A549 (cell line): ENCODE results near the gene KCNB1. TPM values are rescaled to one million over a fixed set of nuclear protein-coding genes. Genes with fewer than 3 reads are reported as not detected.

ENCODE experiments used
- ATAC-seq, 2 experiments: fragments of 200-7000 bp in 1 of 2; fragments of >200 bp in 1 of 2; cut with Nextera tagmentation in 1 of 2; cut with Tn5 transposase in 1 of 2; 3 replicates each; pipeline versions ENCODE4 v1.8.0 to v1.9.1; 2018 to 2020; ENCODE audit warnings: mild to moderate bottlenecking in 1 of 2, moderate library complexity in 1 of 2
- CTCF ChIA-PET: fragments of 300-600 bp; sonication (Branson Sonifier 250); formaldehyde crosslinking; extraction: SDS; loops from one replicate; lab custom pipeline; 2021; ENCODE audit warnings: antibody characterized with exemption, inconsistent platforms; lab: Yijun Ruan, JAX
- POLR2A ChIA-PET: fragments of 350-600 bp; formaldehyde crosslinking; extraction: SDS; loops from one replicate; lab custom pipeline; 2021; ENCODE audit warnings: antibody characterized with exemption, inconsistent platforms; lab: Yijun Ruan, JAX
- DNase-seq, 2 experiments: peaks; one replicate each; pipeline versions ENCODE4 v3.0.0 to v3.0.0-alpha.2; 2011 to 2016; ENCODE audit warnings: low read depth in 1 of 2, low spot score in 1 of 2
- FAIRE-seq: peaks from 2 replicates; lab custom pipeline; 2011; peaks lifted over from hg19 to GRCh38; lab: Jason Lieb, UNC
- H3K27ac ChIP-seq, 2 experiments: fragments of >200 bp; sonication (Bioruptor Twin); formaldehyde crosslinking; 3 replicates each; pipeline ENCODE4 v1.5.1; 2016 to 2017
- H3K4me1 ChIP-seq: fragments of >200 bp; sonication (Bioruptor Twin); formaldehyde crosslinking; 3 replicates; pipeline ENCODE4 v1.6.1; 2016
- H3K4me2 ChIP-seq: fragments of >200 bp; sonication (Bioruptor Twin); formaldehyde crosslinking; 3 replicates; pipeline ENCODE4 v1.6.1; 2016
- H3K4me3 ChIP-seq: fragments of >200 bp; sonication (Bioruptor Twin); formaldehyde crosslinking; 3 replicates; pipeline ENCODE4 v1.5.1; 2016
- H3K9me3 ChIP-seq: fragments of >200 bp; sonication (Bioruptor Twin); formaldehyde crosslinking; 3 replicates; pipeline ENCODE4 v1.6.1; 2016
- CHD4 ChIP-seq: fragments of 200-600 bp; sonication (generic); IDR thresholded peaks from 2 replicates; pipeline ENCODE4 v1.6.1; 2016; ENCODE audit warnings: antibody characterized with exemption, mild to moderate bottlenecking, borderline replicate concordance
- EHMT2 ChIP-seq: fragments of 200-600 bp; sonication (generic); IDR thresholded peaks from 2 replicates; pipeline ENCODE4 v1.6.1; 2016; ENCODE audit warnings: antibody characterized with exemption, low read depth, mild to moderate bottlenecking, moderate library complexity
- ESRRA ChIP-seq: fragments of 150-350 bp; IDR thresholded peaks from 2 replicates; pipeline ENCODE4 v1.6.1; 2014; ENCODE audit warnings: mild to moderate bottlenecking, low read length, borderline replicate concordance
- FOSB ChIP-seq: fragments of 250-450 bp; sonication (Bioruptor Pico); IDR thresholded peaks from 2 replicates; pipeline ENCODE4 v1.5.0; 2020; ENCODE audit warnings: mild to moderate bottlenecking, moderate library complexity
- FOXS1 ChIP-seq: fragments of 250-450 bp; sonication (Bioruptor Pico); IDR thresholded peaks from 2 replicates; pipeline ENCODE4 v1.5.0; 2020; ENCODE audit warnings: mild to moderate bottlenecking, moderate library complexity
- GATA3 ChIP-seq: IDR thresholded peaks from 2 replicates; pipeline ENCODE4 v1.6.1; 2012; ENCODE audit warnings: borderline replicate concordance
- HEYL ChIP-seq: fragments of 250-450 bp; sonication (Bioruptor Pico); IDR thresholded peaks from 2 replicates; pipeline ENCODE4 v1.8.0; 2021; ENCODE audit warnings: mild to moderate bottlenecking, moderate library complexity
- HOXB13 ChIP-seq: fragments of 250-450 bp; sonication (Bioruptor Pico); IDR thresholded peaks from 2 replicates; pipeline ENCODE4 v1.5.0; 2020; ENCODE audit warnings: low read depth, mild to moderate bottlenecking, moderate library complexity
- HOXB5 ChIP-seq: fragments of 250-450 bp; sonication (Bioruptor Pico); IDR thresholded peaks from 2 replicates; pipeline ENCODE4 v1.5.0; 2020; ENCODE audit warnings: mild to moderate bottlenecking, moderate library complexity
- JUN ChIP-seq, 2 experiments: fragments of >200 bp; sonication (Bioruptor Twin); formaldehyde crosslinking; IDR thresholded peaks; 2 replicates in 1 of 2; 3 replicates in 1 of 2; pipeline ENCODE4 v1.6.1; 2016 to 2017
- KDM1A ChIP-seq: fragments of 200-600 bp; sonication (generic); IDR thresholded peaks from 2 replicates; pipeline ENCODE4 v1.6.1; 2016; ENCODE audit warnings: low read depth, mild to moderate bottlenecking
- MAZ ChIP-seq: fragments of 150-350 bp; IDR thresholded peaks from 2 replicates; pipeline ENCODE4 v1.6.1; 2014; ENCODE audit warnings: antibody characterized with exemption, low read depth, low read length, borderline replicate concordance
- NR3C1 ChIP-seq: fragments of >200 bp; sonication (Bioruptor Twin); formaldehyde crosslinking; IDR thresholded peaks from 3 replicates; pipeline ENCODE4 v1.6.1; 2017
- PHF8 ChIP-seq: fragments of 200-600 bp; sonication (generic); IDR thresholded peaks from 2 replicates; pipeline ENCODE4 v1.6.1; 2016; ENCODE audit warnings: low read depth, mild to moderate bottlenecking, antibody characterized with exemption, moderate library complexity, borderline replicate concordance
- POLR2AphosphoS2 ChIP-seq: conservative IDR thresholded peaks from 2 replicates; pipeline ENCODE4 v1.6.1; 2012; ENCODE audit warnings: low read length, improper control_type of control experiment, inconsistent platforms
- RAD21 ChIP-seq, 2 experiments: fragments of >200 bp in 1 of 2; sonication (Bioruptor Twin) in 1 of 2; formaldehyde crosslinking in 1 of 2; IDR thresholded peaks in 1 of 2; conservative IDR thresholded peaks in 1 of 2; 2 replicates in 1 of 2; 3 replicates in 1 of 2; pipeline ENCODE4 v1.6.1; 2012 to 2018; ENCODE audit warnings: inconsistent platforms in 1 of 2
- RARB ChIP-seq: fragments of 250-450 bp; sonication (Bioruptor Pico); IDR thresholded peaks from 2 replicates; pipeline ENCODE4 v1.8.0; 2021; ENCODE audit warnings: mild to moderate bottlenecking, moderate library complexity
- RFX5 ChIP-seq: fragments of 450-650 bp; IDR thresholded peaks from 2 replicates; pipeline ENCODE4 v1.7.1; 2014; ENCODE audit warnings: antibody characterized with exemption, mild to moderate bottlenecking, moderate library complexity
- RNF2 ChIP-seq: fragments of 200-600 bp; sonication (generic); IDR thresholded peaks from 2 replicates; pipeline ENCODE4 v1.6.1; 2016; ENCODE audit warnings: low read depth, mild to moderate bottlenecking, antibody characterized with exemption, moderate library complexity, borderline replicate concordance
- TFCP2L1 ChIP-seq: fragments of 250-450 bp; sonication (Bioruptor Pico); IDR thresholded peaks from 2 replicates; pipeline ENCODE4 v1.5.0; 2021; ENCODE audit warnings: mild to moderate bottlenecking
- TP53 ChIP-seq: fragments of 250-450 bp; sonication (Bioruptor Pico); IDR thresholded peaks from 2 replicates; pipeline ENCODE4 v1.5.0; 2021; ENCODE audit warnings: mild to moderate bottlenecking, moderate library complexity
- ZFP36 ChIP-seq: fragments of 450-650 bp; IDR thresholded peaks from 2 replicates; pipeline ENCODE4 v1.6.1; 2014; ENCODE audit warnings: borderline replicate concordance; ENCODE audit not compliant: partially characterized antibody
- ZNF302 ChIP-seq: fragments of 250-450 bp; sonication (Bioruptor Pico); IDR thresholded peaks from 2 replicates; pipeline ENCODE4 v1.9.0; 2021; ENCODE audit warnings: inconsistent platforms, mild to moderate bottlenecking, moderate library complexity
- ZSCAN20 ChIP-seq: fragments of 250-450 bp; sonication (Bioruptor Pico); IDR thresholded peaks from 2 replicates; pipeline ENCODE4 v1.8.0; 2022; ENCODE audit warnings: mild to moderate bottlenecking, moderate library complexity
- WGBS: methylation state at CpG from one replicate; pipeline ENCODE4 v1.1.6; 2017; ENCODE audit errors: missing lambda C conversion rate; 5-methylcytosine and 5-hydroxymethylcytosine counted together
- polyA plus RNA-seq, 4 experiments: library from polyadenylated mRNA; depleted of rRNA in 3 of 4; stranded (reverse); fragments of >200 nt; fragmentation: RNase III in 1 of 4; extraction: RNeasy Plus Mini Kit Qiagen cat#74134 plus additional on column Dnase treatment in 1 of 4; gene quantifications; 2 replicates in 3 of 4; 3 replicates in 1 of 4; pipeline ENCODE4 v1.2.3, GENCODE V29; 2011 to 2017
- TF ChIP-seq, protein P1 (sequence below): IDR thresholded peaks from 2 replicates; pipeline ENCODE4 v1.6.1; 2012; ENCODE audit warnings: low read depth, borderline replicate concordance
- TF ChIP-seq, protein P2 (sequence below): fragments of >200 bp; sonication (Bioruptor Twin); formaldehyde crosslinking; IDR thresholded peaks from 3 replicates; pipeline ENCODE4 v1.6.1; 2016
- TF ChIP-seq, protein P3 (sequence below): fragments of 250-450 bp; sonication (Bioruptor Pico); IDR thresholded peaks from 2 replicates; pipeline ENCODE4 v1.5.0; 2020; ENCODE audit warnings: low read depth, mild to moderate bottlenecking, moderate library complexity

Gene KCNB1
- polyA plus RNA-seq, 2 of the 4 experiments (the other 2 are of a cell fraction), result 0.12 to 0.28 TPM

DNA sequence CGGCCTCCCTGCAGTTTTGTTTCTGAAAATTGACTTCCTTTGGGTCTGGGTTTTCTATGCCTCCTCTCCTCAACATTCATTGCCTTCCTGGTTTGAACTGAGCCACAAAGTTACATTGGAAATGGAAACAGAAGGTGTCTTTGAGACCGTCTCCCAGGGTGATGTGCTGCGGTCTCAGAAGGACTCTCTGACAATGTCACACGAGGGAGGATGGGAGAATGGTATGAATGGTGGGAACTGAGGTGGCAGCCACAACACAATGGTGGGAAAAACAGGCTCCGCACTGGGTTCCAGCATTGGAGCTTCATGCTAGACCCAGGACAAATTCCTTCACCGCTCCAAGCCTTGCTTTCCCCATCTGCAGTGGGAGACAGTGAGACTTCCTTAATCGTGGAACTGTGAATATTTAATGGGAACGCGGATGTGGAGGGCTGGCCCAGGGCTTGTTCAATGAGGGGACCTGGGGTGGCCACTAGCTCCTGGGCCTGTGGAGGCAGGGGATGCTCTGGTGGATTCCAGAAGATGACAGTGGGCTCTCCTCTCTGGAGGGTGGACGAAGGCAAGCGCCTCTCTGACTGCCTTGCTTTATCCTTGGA is 73.9 kb downstream of the KCNB1 start:
- Histone ChIP-seq H3K27ac (no peak overlapping the region), H3K4me1 (no peaks in the 10 kb centered on the region), H3K4me2 (no peak overlapping the region), H3K9me3 (no peaks in the 10 kb centered on the region), H3K4me3 (no peak overlapping the region)
- DNase-seq, result no peak
- TF ChIP-seq TP53 (CRISPR knock-in tag) (no peak), FOXS1 (no peak), RFX5 (no peak), RAD21 (conservative IDR thresholded peaks at IDR 0.05 in 1 of 2, IDR thresholded peaks at IDR 0.05 in 1 of 2) (no peak), KDM1A (no peak), EHMT2 (no peak), HOXB5 (CRISPR knock-in tag) (no peak), ZSCAN20 (no peak), JUN (IDR thresholded peaks at IDR 0.05) (no peak)
- FAIRE-seq, result no peak
- ATAC-seq, result no peak
- WGBS, result 77% methylated on average over 11 of the region's 11 CpGs
- ChIA-PET CTCF (interaction anchor here (1.5 to 1.6 kb wide), 2 partner anchors 23 to 75 kb away, joined by 3 to 4 read pairs; partner anchors contain the start of gene KCNB1), POLR2A (no interaction called here)

DNA sequence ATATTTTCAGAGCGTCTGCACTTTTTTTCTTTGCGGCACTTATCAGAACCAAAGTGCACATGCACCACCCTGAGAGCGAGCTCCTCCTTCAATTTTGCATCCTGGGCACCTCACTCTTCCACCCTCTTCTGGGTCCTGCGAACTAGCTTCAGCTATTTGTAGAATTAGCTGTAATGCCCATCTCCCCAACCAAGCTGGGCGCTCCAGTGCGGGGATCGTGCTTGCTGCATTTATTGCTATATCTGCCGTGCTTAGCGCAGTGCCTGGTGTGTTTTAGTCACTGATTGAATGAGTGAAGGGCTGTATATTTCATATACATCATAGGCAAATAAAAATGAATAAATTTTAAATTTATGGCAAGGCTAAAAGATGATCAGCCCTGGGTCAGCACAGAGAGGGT is 75.8 kb downstream of the KCNB1 start:
- no peak for TF ChIP-seq RNF2
- TF ChIP-seq FOSB (CRISPR knock-in tag), result no peak
- TF ChIP-seq POLR2AphosphoS2, result no peak
- no peak for TF ChIP-seq NR3C1
- no peak for TF ChIP-seq FOXS1
- TF ChIP-seq RARB (CRISPR knock-in tag), result no peak
- TF ChIP-seq HEYL (CRISPR knock-in tag), result no peak
- no peak for TF ChIP-seq PHF8
- Histone ChIP-seq H3K27ac (no peak overlapping the region), H3K4me3 (no peak overlapping the region), H3K9me3 (no peaks in the 10 kb centered on the region), H3K4me1 (no peaks in the 10 kb centered on the region), H3K4me2 (no peak overlapping the region)
- POLR2A ChIA-PET, result interaction anchor here (0.6 kb wide), 1 partner anchor 50 kb away, joined by 4 read pairs; no protein-coding TSS in a partner anchor
- WGBS, result 59% methylated on average over 9 of the region's 9 CpGs
- CTCF ChIA-PET, result interaction anchor here (0.9 to 1.8 kb wide), 8 partner anchors 10 to 136 kb away, joined by 3 to 5 read pairs (median 3); no protein-coding TSS in a partner anchor
- FAIRE-seq (no peak), DNase-seq (no peak), ATAC-seq (no peak)

DNA sequence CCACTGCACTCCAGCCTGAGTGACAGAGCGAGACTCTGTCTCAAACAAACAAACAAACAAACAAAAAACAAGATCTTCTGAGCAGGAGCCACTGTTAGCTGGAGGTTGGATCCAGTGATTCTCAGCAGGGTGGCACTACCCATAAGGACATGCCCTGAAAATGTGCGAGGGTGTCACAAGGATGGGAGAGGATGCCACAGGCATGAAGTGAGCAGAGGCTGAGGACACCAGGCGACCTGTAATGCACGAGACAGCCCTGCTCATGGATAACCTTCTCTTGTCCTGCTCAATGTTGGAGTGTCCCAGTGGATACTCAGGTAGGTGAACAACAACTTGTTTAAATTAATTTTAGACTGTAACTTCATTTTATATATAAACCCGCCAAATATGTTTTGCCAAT is 76.8 kb downstream of the KCNB1 start:
- TF ChIP-seq TFCP2L1 (CRISPR knock-in tag) (no peak), RAD21 (conservative IDR thresholded peaks at IDR 0.05 in 1 of 2, IDR thresholded peaks at IDR 0.05 in 1 of 2) (no peak), ZFP36 (no peak), ZNF302 (CRISPR knock-in tag) (no peak), EHMT2 (no peak), HOXB13 (CRISPR knock-in tag) (no peak), RFX5 (no peak), GATA3 (no peak), ESRRA (no peak), FOXS1 (no peak), HEYL (CRISPR knock-in tag) (no peak), ZSCAN20 (no peak), CHD4 (no peak), MAZ (no peak)
- TF ChIP-seq, protein P1, sequence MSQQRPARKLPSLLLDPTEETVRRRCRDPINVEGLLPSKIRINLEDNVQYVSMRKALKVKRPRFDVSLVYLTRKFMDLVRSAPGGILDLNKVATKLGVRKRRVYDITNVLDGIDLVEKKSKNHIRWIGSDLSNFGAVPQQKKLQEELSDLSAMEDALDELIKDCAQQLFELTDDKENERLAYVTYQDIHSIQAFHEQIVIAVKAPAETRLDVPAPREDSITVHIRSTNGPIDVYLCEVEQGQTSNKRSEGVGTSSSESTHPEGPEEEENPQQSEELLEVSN, result no peak
- TF ChIP-seq, protein P2, sequence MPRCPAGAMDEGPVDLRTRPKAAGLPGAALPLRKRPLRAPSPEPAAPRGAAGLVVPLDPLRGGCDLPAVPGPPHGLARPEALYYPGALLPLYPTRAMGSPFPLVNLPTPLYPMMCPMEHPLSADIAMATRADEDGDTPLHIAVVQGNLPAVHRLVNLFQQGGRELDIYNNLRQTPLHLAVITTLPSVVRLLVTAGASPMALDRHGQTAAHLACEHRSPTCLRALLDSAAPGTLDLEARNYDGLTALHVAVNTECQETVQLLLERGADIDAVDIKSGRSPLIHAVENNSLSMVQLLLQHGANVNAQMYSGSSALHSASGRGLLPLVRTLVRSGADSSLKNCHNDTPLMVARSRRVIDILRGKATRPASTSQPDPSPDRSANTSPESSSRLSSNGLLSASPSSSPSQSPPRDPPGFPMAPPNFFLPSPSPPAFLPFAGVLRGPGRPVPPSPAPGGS, result no peak
- TF ChIP-seq, protein P3, sequence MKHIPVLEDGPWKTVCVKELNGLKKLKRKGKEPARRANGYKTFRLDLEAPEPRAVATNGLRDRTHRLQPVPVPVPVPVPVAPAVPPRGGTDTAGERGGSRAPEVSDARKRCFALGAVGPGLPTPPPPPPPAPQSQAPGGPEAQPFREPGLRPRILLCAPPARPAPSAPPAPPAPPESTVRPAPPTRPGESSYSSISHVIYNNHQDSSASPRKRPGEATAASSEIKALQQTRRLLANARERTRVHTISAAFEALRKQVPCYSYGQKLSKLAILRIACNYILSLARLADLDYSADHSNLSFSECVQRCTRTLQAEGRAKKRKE (CRISPR knock-in tag), result no peak
- DNase-seq (no peak), ATAC-seq (no peak; a peak in 1 of 6 replicates), FAIRE-seq (no peak)
- ChIA-PET POLR2A (no interaction called here), CTCF (interaction anchor here (0.6 to 1.2 kb wide), 3 partner anchors 72 to 129 kb away, joined by 3 read pairs; no protein-coding TSS in a partner anchor)
- no peak overlapping the region for H3K4me2 ChIP-seq
- WGBS, result 54% methylated on average over 5 of the region's 5 CpGs
- no peak overlapping the region for H3K27ac ChIP-seq
- H3K9me3 ChIP-seq, result no peaks in the 10 kb centered on the region
- no peak overlapping the region for H3K4me3 ChIP-seq
- H3K4me1 ChIP-seq, result no peaks in the 10 kb centered on the region
